A673 (cell line): ENCODE results near the gene YWHAG.

Source experiments
- EZH2 ChIP-seq: fragments of 200-600 bp; sonication (generic); IDR thresholded peaks from 2 replicates; pipeline ENCODE4 v1.6.1; 2017; ENCODE audit warnings: borderline replicate concordance, low read depth, mild to moderate bottlenecking, mixed read lengths, antibody characterized with exemption, low read length; ENCODE audit not compliant: poor library complexity, severe bottlenecking
- TF ChIP-seq, protein P1 (sequence below): fragments of 300-800, 200-600 bp; sonication (generic); conservative IDR thresholded peaks from 2 replicates; pipeline ENCODE4 v1.5.1; 2017; ENCODE audit warnings: low read depth, mild to moderate bottlenecking, antibody characterized with exemption, low read length, moderate library complexity, mixed read lengths

DNA sequence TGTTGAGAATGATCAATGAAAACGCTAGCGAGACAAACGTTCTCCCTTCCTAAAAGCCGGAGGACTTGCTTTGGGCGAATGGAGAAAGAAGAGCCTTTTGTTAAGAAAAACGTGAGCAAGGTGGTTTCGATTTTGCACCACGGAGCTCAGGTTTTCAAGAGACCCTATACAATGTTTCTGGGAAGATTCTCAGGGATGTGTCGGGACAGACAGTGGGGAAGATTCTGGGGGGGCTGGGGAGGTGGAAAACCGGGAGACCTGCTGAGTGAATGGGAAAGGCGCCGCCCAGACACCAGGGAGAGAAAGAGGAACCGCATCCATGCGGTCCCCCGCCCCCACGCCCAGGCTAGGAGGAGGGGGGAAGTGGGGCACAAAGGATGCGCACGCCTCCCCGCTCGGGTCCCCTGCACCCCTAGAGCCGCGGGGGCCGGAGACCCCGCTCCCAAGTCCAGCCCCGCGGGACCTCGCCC, 745 bp downstream of the YWHAG start:
- TF ChIP-seq, protein P1, sequence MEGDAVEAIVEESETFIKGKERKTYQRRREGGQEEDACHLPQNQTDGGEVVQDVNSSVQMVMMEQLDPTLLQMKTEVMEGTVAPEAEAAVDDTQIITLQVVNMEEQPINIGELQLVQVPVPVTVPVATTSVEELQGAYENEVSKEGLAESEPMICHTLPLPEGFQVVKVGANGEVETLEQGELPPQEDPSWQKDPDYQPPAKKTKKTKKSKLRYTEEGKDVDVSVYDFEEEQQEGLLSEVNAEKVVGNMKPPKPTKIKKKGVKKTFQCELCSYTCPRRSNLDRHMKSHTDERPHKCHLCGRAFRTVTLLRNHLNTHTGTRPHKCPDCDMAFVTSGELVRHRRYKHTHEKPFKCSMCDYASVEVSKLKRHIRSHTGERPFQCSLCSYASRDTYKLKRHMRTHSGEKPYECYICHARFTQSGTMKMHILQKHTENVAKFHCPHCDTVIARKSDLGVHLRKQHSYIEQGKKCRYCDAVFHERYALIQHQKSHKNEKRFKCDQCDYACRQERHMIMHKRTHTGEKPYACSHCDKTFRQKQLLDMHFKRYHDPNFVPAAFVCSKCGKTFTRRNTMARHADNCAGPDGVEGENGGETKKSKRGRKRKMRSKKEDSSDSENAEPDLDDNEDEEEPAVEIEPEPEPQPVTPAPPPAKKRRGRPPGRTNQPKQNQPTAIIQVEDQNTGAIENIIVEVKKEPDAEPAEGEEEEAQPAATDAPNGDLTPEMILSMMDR: no peak
- TF ChIP-seq EZH2: no peak
